Activated T-helper 1 cell treated with anti-CD3 and anti-CD28 coated beads, Interleukin-2, amount 50 U/mL, for 16 hours (primary cell): ENCODE results near the gene DPP3.
"Not testable (repeated sequence)": the region's sequence is repeated elsewhere in the genome, so short reads cannot be mapped to it uniquely, and the experiment has no call there.

ENCODE experiments used
- DNase-seq, 2 donors: peaks; one replicate each; pipeline ENCODE4 v3.0.0-alpha.2; 2020; ENCODE audit warnings: low read depth in 1 of 2, low spot score in 1 of 2

The DPP3 gene, protein sequence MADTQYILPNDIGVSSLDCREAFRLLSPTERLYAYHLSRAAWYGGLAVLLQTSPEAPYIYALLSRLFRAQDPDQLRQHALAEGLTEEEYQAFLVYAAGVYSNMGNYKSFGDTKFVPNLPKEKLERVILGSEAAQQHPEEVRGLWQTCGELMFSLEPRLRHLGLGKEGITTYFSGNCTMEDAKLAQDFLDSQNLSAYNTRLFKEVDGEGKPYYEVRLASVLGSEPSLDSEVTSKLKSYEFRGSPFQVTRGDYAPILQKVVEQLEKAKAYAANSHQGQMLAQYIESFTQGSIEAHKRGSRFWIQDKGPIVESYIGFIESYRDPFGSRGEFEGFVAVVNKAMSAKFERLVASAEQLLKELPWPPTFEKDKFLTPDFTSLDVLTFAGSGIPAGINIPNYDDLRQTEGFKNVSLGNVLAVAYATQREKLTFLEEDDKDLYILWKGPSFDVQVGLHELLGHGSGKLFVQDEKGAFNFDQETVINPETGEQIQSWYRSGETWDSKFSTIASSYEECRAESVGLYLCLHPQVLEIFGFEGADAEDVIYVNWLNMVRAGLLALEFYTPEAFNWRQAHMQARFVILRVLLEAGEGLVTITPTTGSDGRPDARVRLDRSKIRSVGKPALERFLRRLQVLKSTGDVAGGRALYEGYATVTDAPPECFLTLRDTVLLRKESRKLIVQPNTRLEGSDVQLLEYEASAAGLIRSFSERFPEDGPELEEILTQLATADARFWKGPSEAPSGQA

DNA sequence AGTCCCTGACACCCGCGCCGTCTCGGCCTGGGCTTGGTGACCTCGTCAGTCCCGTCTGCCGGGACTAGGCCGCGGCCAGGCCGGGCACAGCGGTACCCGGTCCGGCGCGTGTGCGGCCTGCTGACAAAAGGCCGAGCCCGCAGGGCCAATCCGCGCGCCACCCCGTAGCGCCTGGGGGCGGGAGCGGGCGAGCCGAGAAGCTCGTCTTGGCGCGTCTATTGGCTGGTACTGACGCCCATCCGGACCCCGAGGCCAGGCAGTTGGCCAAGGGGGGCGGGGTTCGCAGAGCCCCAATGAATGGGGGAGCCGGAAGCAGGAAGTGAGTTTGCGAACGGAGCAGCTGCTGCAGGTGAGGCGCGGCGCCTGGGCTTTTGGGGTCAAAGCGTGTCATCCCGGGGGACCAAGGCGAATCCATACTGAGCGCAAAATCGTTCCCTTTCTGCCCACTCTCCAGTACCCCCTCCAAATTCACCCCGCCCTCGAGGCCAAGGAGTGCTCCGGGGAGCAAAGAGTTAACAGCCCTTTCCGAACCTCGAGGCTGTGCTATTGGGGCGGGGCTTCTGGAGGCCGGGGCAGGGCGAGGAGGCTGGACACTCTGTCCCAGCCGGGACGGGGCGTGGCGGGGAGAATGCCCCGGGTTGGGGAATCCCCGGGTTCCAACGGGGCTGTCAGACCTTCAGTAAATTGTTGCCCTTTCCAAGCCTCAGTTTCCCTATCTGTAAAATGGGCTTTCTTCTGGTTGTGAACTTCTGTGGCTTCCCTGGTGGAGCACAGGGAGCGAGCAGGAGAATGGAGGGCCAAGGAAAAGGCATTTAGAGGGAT lies at the start of gene DPP3:
Gene DPP3, plus strand, starts transcription at position 318 of the 822 bp plus-strand sequence. CDS start 1,767 bp downstream, outside the sequence.
- peak; percentile 88 to 92 for DNase-seq

DNA sequence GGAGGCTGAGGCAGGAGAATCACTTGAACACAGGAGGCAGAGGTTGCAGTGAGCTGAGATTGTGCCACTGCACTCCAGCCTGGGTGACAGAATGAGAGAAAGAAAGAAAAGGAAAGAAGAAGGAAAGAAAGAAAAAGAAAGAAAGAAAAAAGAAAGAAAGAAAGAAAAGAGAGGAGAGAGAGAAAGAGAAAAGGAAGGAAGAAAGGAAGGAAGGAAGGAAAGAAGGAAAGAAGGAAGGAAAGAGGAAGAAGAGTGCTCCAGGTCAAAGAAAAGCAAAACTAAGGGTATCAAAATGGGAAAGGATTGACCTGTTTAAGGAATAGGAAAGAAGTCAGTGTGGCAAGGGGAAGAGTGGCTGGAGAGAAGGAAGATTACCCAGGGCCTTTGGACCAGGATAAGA lies 48.9 kb upstream of the DPP3 start:
- not testable (repeated sequence) for DNase-seq

DNA sequence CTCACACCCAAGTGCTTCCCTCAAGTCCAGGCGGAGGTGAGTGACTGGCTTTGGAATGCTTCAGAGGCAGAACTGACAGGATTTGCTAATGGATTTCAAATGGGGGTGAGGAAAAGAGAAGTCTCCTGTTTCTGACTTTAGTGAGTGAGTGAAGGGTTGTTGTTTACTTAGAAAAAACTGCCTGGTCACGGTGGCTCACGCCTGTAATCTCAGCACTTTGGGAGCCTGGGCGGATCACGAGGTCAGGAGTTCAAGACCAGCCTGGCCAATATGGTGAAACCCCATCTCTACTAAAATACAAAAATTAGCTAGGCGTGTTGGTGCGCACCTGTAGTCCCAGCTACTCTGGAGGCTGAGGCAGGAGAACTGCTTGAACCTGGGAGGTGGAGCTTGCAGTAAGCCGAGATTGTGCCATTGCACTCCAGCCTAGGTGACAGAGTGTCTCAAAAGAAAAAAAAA lies 48.3 kb upstream of the DPP3 start:
- DNase-seq = not testable (repeated sequence)

DNA sequence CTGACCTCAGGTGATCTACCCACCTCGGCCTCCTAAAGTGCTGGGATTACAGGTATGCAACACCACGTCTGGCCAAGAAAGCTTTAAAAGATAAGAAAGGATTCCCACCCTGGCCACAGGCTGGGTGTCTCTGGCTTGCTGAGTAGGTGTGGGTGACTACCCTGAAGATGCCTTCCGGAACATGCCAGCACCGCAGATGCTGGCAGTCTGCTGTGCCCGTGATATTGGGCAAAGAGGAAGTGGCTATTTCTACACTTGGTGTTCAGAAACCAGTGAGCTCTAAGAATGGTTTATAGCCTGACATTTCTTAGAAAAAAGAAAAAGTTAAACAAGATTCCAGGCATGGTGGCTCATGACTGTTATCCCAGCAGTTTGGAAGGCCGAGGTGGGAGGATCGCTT lies 47.6 kb upstream of the DPP3 start:
- no peak for DNase-seq

DNA sequence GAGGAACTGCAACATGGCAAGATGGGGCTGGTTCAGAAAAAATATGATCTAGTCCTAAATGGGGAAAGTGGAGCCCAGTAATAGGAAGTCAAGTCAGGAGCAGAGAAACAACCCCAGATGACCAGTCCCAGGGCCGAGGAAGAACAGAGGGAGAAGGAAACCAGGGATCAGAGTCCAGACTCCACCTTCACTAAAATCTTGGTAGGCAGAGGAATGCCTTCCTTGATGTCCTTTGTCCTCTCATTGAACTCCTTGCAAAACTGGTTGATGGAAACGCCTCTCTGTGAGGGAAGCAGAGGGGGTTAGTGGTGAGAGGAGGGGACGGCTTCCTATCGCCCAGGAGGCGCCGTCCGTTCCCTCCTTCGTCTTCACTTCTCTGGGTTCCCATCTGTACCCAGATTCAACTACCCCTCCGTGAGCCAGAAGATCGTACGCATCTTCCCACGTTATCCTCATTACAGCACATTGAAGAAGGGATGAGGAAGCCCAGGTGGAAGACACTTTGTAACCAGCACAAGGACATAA lies 42.2 kb upstream of the DPP3 start:
- DNase-seq = no peak

DNA sequence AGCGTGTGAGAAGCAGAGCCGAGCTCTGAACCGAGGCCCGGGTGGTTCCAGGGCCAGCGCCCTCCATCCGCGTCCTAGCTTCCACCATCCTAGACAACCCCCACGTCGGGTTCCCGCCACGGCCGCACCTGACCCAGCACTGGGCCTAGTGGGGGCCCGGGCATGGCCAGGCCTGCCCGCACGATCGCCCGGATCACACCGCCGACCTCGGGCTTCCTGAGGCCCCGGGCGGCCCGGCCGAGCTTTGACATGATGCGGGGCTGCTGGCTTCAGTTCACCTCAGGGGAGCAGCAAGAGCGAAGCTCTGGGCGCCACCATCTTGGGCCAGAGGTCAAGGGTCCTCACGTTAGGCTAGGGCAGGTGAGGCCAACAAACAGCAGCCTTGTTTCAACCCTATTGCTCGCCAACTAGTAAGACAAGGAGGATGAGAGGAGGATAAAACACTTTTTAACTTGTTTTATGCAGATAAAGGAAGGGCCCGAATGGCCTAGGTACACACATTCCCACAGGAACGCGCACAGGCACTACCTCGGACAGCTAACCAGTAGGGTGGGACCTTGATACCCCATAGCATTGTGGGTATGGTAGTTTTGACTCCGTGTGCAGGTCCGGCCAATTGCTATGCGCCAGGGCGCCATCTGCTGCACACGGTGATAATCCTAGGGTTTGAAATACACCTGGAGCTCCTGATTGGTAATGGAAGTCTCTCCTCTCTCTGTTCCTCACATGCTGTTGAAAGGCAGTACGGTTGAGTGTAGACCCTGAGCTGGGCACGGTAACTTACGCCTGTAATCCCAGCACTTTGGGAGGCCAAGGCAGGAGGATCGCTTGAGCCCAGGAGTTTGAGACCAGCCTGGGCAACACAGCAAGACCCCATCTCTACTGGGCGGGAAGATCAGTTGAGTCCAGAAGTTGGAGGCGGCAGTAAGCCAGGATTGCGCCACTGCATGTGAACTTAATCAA lies 41.4 kb upstream of the DPP3 start, which contains the start of gene MRPL11:
Gene MRPL11, minus strand, starts transcription at position 345 of the 963 bp plus-strand sequence. Its CDS starts 94 bp downstream, at position 251.
- peak; percentile 71 to 72 for DNase-seq

DNA sequence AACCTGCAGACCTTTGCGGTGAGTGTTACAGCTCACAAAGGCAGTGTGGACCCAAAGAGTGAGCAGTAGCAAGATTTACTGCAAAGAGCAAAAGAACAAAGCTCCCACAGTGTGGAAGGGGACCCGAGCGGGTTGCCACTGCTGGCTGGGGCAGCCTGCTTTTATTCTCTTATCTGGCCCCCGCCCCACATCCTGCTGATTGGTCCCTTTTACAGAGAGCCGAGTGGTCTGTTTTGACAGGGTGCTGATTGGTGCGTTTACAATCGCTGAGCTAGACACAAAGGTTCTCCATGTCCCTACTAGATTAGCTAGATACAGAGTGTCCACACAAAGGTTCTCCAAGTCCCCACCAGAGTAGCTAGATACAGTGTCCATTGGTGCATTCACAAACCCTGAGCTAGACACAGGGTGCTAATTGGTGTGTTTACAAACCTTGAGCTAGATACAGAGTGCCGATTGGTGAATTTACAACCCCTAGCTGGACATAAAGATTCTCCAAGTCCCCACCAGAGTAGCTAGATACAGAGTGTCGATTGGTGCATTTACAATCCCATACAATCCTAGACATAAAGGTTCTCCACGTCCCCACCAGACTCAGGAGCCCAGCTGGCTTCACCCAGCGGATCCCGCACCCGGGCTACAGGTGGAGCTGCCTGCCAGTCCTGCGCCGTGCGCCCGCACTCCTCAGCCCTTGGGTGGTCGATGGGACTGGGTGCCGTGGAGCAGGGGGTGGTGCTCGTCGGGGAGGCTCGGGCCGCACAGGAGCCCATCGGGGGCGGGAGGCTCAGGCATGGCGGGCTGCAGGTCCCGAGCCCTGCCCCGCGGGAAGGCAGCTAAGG lies 39.9 kb upstream of the DPP3 start:
- DNase-seq = not testable (repeated sequence)

DNA sequence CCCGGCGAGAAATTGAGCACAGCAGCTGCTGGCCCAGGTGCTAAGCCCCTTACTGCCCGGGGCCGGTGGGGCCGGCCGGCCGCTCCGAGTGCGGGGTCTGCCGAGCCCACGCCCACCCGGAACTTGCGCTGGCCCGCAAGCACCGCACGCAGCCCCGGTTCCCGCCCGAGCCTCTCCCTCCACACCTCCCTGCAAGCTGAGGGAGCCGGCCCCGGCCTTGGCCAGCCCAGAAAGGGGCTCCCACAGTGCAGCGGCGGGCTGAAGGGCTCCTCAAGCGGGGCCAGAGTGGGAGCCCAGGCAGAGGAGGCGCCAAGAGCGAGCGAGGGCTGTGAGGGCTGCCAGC lies 39.3 kb upstream of the DPP3 start:
- DNase-seq = not testable (repeated sequence)

DNA sequence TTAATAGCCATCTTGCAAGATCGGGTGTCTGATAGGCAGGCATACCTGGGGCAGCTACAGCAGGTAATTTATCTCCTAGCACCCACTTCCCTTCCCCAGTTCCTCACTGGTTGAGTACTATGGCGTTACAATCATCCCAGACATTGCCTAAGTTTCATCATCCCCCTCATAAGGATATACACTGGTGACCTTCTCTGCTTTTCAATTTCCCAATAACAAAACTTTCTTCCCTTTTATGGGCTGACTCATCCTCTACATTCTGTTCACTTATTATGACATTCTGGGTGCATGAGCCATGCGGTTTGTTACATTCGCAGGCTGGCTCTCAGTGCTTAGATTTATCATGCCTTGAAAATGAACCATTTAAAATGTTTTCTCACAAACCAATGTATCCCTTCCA lies 36.6 kb upstream of the DPP3 start:
- no peak for DNase-seq

DNA sequence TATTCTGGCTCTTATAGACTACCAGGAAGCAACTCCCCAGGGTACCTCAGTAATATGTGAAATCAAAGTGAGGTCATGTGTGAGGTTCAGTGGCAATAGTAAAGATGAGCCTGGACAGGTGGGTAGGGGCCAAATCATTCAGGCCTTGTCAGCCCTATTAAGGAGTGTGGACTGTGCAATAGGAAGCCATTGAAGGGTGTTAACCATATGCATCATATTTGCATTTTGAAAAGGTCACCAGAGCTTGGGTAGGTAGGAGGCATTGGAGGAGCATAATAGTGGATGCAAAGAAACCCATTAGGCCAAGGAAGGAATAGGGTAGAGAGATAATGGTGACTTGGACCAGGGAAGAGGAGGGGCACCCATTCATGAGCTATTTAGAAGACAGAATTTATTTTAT lies 33.2 kb upstream of the DPP3 start:
- no peak for DNase-seq

DNA sequence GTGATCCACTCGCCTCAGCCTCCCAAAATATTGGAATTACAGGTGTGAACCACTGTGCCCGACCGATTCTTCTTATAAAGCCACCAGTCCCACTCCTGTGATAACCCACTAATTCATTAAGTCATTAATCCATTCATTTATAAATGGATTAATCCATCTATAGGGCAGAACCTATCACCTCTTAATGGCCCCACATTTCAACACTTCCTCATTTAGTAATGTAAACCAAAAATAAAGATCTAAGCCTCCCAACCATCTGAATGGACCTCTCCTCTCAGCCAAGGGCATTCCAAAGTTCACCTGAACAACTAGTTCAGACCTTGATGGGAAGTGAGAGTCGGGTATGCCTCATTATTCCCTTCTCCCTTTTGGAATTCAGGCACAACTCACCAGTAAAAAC lies 31.7 kb upstream of the DPP3 start:
- DNase-seq = no peak

DNA sequence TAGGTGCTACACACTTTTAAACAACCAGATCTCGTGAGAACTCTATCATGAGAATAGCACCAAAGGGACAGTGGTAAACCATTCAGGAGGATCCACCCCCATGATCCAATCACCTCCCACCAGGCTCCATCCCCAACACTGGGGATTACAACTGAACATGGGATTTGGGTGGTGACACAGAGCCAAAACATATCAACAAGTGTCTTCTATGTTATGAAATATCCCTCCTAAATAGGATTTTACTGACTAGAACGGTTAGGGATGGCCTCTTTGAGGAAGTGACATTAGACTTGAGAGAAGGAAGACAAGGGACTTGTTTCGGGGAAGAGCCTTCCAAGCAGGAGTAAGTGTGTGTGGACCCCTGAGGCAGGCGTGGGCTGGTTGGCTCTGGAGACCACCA lies 29.7 kb upstream of the DPP3 start:
- no peak for DNase-seq

DNA sequence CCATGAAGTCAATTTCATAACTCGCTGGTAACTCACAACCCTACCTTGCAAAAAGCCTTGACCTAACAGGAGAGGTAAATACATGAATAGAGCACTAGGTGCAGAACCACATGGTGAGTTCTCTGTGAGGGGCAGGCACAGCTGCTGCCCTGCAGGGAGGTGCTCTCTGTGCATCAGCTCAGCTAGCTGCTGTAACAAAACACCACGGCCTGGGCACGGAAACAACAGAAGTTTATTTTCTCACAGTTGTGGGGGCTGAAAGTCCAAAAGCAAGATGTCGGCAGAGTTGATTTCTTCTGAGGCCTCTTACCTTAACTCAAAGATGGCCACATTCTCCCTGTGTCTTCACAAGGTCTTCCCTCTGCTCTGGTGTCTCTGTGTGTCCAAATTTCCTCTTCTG lies 28.6 kb upstream of the DPP3 start:
- no peak for DNase-seq

DNA sequence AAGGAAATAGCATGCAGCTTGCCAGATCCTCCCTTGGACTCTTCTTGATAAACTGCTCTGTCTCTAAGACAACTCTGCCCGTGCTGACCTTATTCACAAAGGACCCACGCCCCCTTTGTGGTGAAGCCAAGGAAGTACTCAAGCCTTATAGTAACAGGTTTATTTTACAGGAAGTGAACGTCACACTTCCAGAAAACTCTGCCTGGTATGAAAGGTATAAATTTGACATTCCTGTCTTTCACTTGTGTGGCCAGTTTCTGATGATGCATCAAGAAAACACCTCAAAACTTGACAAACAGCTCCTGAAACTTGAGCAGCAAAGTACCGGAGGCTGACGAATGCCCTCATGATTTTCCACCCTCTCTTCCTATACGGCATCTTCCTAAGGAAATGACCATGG lies 26.0 kb upstream of the DPP3 start:
- no peak for DNase-seq

DNA sequence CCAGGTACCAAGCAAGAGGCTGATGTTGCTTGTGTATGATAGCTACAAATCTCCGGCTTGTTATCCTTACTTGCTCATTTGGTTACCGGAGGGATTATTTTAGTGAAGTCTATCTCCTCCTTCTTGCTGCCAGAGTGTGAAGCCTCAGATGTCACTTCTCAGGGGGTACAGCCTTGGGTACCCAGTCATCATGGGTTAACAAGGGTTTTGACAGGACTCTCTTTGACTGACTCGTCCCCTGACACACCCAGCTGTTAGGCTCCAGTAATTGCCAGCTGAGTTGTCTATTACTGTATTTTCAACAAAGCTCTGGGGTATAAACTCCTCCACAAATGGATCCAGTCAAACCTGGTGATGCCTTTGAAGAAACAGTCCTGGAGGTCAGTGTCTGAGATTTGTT lies 25.4 kb upstream of the DPP3 start:
- DNase-seq = no peak

DNA sequence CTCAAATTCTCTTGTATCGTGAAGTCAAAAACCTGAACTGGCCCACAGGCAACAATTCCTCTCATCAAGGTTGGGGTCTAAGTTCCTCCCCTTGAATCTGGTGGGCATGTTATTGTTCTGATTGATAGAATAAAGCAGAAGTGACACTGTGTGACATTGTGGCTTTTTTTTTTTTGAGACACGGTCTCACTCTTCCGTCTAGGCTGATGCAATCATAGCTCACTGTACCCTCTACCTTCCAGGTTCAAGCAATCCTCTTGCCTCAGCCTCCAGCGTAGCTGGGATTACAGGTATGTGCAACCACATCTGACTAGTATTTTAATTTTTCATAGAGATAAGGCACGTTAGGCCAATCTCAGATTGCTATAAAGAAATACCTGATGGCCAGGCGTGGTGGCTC lies 22.4 kb upstream of the DPP3 start:
- DNase-seq = no peak

DNA sequence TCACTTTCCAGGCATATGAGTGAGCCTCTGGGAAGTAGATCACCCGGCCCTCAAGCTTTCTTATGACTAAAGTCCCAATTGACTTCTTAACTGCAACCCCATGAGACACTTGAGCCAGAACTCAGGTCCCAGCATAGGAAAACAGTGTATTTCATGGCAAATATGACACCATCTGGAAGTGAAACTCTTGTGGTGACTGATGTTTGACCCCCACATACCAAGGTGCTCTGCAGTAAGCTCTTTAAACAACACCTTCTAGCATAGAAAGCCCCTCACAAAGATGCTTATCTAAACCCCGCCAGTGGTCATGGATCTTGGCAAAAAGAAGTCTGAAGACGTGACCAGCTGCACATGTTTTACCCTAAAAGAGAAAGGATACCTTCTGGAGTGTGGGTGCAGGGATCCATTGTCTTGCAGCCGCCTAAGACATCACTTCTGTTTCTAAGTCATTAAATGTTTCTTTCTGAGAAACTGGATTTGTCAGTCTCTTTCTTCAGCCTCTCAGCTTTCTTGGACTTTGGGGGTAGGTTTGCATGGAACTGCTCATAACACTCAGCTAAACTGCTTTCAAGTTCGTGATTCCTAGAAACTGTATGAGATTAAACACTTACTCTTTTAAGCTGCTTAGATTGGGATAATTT lies 21.0 kb upstream of the DPP3 start:
- no peak for DNase-seq

DNA sequence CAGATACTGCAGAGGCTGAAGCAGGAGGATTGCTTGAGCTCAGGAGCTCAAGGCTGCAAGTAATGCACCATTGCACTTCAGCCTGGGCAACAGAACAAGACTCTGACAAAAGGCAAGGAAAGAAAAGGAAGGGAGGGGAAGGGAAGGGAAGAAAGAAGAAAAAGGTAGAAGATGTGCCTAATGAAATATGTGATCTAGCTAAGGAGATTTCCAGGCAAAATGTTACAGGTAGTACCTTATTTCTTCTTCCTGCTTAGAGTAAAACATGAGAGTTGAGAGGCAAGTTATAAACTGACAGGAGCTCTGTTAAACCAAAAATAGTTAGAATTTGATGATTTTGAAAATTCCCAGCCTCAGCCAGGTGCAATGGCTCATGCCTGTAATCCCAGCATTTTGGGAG lies 18.2 kb upstream of the DPP3 start:
- DNase-seq = no peak

DNA sequence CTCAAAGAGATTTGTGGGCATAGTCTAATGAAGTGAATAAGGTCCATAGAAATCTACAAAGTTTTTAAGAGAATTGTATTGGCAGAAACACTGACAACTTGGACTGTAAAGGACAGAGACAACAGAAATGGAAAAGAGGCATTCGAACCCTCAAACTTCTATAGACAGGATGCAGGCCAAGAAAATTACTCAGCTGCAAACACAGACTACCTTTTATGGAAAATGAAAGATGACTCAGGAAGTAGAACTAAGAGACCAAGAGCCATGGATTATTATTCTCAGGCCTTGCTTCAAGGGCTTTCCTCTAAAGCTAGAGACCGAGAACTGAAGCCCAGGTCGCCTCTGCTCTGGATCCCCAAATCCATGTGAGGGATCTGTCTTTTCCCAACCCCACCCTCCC lies 17.3 kb upstream of the DPP3 start:
- no peak for DNase-seq
